ENCODE results near the gene MNAT1.

The MNAT1 gene

DNA sequence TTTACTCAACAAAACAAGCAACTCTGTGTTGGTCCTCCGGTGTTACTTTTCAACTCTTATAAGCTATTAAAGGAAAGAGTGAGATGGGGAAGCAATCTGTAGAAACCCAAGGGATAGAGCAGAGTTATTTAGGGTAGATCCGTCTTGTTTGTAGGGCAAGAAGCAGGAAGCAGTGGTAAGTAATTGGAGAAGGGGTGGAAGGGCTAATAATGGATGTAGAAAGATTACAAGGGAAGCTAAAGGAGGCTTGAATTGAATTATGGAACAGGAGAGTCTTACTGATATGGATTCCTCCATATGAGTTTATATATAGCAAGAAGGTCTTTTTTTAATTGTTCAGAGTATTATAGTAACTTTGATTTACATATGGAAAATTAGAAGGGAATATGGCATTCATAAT, 72.7 kb downstream of the MNAT1 start:
- TF ChIP-seq RAD21 (IDR thresholded peaks at IDR 0.05; ENCODE audit: low read depth): no peak
- TF ChIP-seq, protein P1, sequence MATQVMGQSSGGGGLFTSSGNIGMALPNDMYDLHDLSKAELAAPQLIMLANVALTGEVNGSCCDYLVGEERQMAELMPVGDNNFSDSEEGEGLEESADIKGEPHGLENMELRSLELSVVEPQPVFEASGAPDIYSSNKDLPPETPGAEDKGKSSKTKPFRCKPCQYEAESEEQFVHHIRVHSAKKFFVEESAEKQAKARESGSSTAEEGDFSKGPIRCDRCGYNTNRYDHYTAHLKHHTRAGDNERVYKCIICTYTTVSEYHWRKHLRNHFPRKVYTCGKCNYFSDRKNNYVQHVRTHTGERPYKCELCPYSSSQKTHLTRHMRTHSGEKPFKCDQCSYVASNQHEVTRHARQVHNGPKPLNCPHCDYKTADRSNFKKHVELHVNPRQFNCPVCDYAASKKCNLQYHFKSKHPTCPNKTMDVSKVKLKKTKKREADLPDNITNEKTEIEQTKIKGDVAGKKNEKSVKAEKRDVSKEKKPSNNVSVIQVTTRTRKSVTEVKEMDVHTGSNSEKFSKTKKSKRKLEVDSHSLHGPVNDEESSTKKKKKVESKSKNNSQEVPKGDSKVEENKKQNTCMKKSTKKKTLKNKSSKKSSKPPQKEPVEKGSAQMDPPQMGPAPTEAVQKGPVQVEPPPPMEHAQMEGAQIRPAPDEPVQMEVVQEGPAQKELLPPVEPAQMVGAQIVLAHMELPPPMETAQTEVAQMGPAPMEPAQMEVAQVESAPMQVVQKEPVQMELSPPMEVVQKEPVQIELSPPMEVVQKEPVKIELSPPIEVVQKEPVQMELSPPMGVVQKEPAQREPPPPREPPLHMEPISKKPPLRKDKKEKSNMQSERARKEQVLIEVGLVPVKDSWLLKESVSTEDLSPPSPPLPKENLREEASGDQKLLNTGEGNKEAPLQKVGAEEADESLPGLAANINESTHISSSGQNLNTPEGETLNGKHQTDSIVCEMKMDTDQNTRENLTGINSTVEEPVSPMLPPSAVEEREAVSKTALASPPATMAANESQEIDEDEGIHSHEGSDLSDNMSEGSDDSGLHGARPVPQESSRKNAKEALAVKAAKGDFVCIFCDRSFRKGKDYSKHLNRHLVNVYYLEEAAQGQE (IDR thresholded peaks at IDR 0.05; ENCODE audit: low read depth): no peak
- TF ChIP-seq CEBPB (IDR thresholded peaks at IDR 0.05): no peak
- no peak for TF ChIP-seq FOXM1 (IDR thresholded peaks at IDR 0.05; ENCODE audit: borderline replicate concordance, low read depth)
- TF ChIP-seq YY1 (IDR thresholded peaks at IDR 0.05; ENCODE audit: low read depth): no peak
- TF ChIP-seq TCF12 (IDR thresholded peaks at IDR 0.05; ENCODE audit: low read depth): no peak
- no peak for TF ChIP-seq ZBTB7A (IDR thresholded peaks at IDR 0.05; ENCODE audit: low read depth)
- TF ChIP-seq CREB1 (IDR thresholded peaks at IDR 0.05; ENCODE audit: low read depth): no peak
- no peak for TF ChIP-seq TAF1 (IDR thresholded peaks at IDR 0.05; ENCODE audit: low read depth)
- TF ChIP-seq TEAD4 (IDR thresholded peaks at IDR 0.05): no peak
- TF ChIP-seq, protein P2, sequence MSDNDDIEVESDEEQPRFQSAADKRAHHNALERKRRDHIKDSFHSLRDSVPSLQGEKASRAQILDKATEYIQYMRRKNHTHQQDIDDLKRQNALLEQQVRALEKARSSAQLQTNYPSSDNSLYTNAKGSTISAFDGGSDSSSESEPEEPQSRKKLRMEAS (IDR thresholded peaks at IDR 0.05): no peak
- no peak for TF ChIP-seq NFIC (IDR thresholded peaks at IDR 0.05)
- TF ChIP-seq EP300 (IDR thresholded peaks at IDR 0.05; ENCODE audit: borderline replicate concordance): no peak

DNA sequence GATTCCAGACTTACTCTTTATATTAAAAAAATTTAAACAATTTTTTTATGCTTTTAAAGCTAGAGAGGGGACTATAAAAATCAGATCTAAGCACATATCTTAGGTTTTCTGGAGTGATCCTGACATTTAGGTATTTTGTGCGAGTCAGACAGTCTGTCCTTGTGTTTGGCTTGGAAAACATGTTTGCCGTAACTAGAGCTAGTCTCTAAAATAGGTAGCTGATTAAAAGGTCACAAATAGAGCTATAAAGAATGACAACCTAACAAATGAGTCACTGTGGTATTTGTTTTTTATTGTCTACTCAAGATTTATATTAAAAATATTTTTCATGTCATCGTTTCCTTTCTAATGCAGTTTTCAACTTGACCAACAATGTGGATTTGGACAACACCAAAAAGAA, 73.4 kb downstream of the MNAT1 start:
- TF ChIP-seq RAD21 (IDR thresholded peaks at IDR 0.05; ENCODE audit: low read depth) (no peak), EGR1 (IDR thresholded peaks at IDR 0.05) (no peak), YY1 (IDR thresholded peaks at IDR 0.05; ENCODE audit: low read depth) (no peak), ZBTB7A (IDR thresholded peaks at IDR 0.05; ENCODE audit: low read depth) (no peak), TEAD4 (IDR thresholded peaks at IDR 0.05) (no peak), CREB1 (IDR thresholded peaks at IDR 0.05; ENCODE audit: low read depth) (no peak), CEBPB (IDR thresholded peaks at IDR 0.05) (no peak), TAF1 (IDR thresholded peaks at IDR 0.05; ENCODE audit: low read depth) (no peak), EP300 (IDR thresholded peaks at IDR 0.05; ENCODE audit: borderline replicate concordance) (no peak), NFIC (IDR thresholded peaks at IDR 0.05) (no peak), FOXM1 (IDR thresholded peaks at IDR 0.05; ENCODE audit: borderline replicate concordance, low read depth) (no peak), TCF12 (IDR thresholded peaks at IDR 0.05; ENCODE audit: low read depth) (no peak)
- TF ChIP-seq, protein P3, sequence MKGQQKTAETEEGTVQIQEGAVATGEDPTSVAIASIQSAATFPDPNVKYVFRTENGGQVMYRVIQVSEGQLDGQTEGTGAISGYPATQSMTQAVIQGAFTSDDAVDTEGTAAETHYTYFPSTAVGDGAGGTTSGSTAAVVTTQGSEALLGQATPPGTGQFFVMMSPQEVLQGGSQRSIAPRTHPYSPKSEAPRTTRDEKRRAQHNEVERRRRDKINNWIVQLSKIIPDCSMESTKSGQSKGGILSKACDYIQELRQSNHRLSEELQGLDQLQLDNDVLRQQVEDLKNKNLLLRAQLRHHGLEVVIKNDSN (IDR thresholded peaks at IDR 0.05): no peak
- TF ChIP-seq, protein P2 (IDR thresholded peaks at IDR 0.05): no peak
- TF ChIP-seq, protein P1 (IDR thresholded peaks at IDR 0.05; ENCODE audit: low read depth): no peak

DNA sequence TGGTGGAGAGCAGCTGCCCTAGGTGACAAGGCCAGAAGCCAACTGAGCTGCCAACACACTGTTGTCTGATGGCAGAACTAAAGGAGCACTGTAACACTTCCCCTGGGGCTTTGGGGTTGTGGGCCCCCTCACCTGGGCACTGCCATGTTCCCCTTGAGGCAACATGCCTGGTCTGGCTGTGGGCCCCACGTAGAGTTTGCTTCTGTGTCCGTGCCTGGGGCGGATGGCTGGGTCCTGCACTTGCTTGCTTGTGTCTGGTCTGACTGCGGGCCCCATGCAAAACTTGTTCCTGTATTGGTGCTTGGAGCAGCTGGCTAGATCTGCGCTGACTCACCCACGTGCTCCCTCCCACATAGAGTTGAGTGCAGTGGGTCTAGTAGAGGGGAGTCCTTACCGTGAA, 78.4 kb downstream of the MNAT1 start:
- TF ChIP-seq EP300 (IDR thresholded peaks at IDR 0.05; ENCODE audit: borderline replicate concordance) (no peak), TCF12 (IDR thresholded peaks at IDR 0.05; ENCODE audit: low read depth) (no peak), CREB1 (IDR thresholded peaks at IDR 0.05; ENCODE audit: low read depth) (no peak), EGR1 (IDR thresholded peaks at IDR 0.05) (no peak), NFIC (IDR thresholded peaks at IDR 0.05) (no peak), TEAD4 (IDR thresholded peaks at IDR 0.05) (no peak), RAD21 (IDR thresholded peaks at IDR 0.05; ENCODE audit: low read depth) (no peak), ZBTB7A (IDR thresholded peaks at IDR 0.05; ENCODE audit: low read depth) (no peak), YY1 (IDR thresholded peaks at IDR 0.05; ENCODE audit: low read depth) (no peak), TAF1 (IDR thresholded peaks at IDR 0.05; ENCODE audit: low read depth) (no peak), FOXM1 (IDR thresholded peaks at IDR 0.05; ENCODE audit: borderline replicate concordance, low read depth) (no peak), CEBPB (IDR thresholded peaks at IDR 0.05) (no peak)
- TF ChIP-seq, protein P2 (IDR thresholded peaks at IDR 0.05): no peak
- TF ChIP-seq, protein P3 (IDR thresholded peaks at IDR 0.05): no peak
- TF ChIP-seq, protein P1 (IDR thresholded peaks at IDR 0.05; ENCODE audit: low read depth): no peak

DNA sequence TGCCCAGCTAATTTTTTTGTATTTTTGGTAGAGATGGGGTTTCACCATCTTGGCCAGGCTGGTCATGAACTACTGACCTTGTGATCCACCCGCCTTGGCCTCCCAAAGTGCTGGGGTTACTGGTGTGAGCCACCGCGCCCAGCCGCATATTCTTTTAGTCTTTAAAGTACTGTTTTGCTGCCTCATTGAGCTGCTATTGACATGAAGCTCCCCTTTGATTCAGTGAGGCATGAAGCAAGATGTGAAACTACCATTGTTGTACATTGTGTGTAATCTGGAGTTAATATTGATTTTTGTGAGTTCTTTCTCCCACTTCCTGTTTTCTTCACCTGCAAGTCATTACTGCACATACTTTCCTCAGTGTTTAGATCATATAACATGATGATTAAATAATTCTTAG, 80.8 kb downstream of the MNAT1 start:
- TF ChIP-seq, protein P3 (IDR thresholded peaks at IDR 0.05): no peak
- TF ChIP-seq FOXM1 (IDR thresholded peaks at IDR 0.05; ENCODE audit: borderline replicate concordance, low read depth): no peak
- TF ChIP-seq, protein P1 (IDR thresholded peaks at IDR 0.05; ENCODE audit: low read depth): no peak
- TF ChIP-seq CEBPB (IDR thresholded peaks at IDR 0.05): no peak
- 0 out of 2 replicates have a peak, but pooled peaks have one; percentile 40 for TF ChIP-seq EP300 (IDR thresholded peaks at IDR 0.05; ENCODE audit: borderline replicate concordance)
- TF ChIP-seq ZBTB7A (IDR thresholded peaks at IDR 0.05; ENCODE audit: low read depth): no peak
- TF ChIP-seq RAD21 (IDR thresholded peaks at IDR 0.05; ENCODE audit: low read depth): no peak
- TF ChIP-seq CREB1 (IDR thresholded peaks at IDR 0.05; ENCODE audit: low read depth): no peak
- no peak for TF ChIP-seq TAF1 (IDR thresholded peaks at IDR 0.05; ENCODE audit: low read depth)
